ENCODE measurements around the gene SLC7A4. TPM values are rescaled to one million over a fixed set of nuclear protein-coding genes. Genes with fewer than 3 reads are reported as not detected.

SLC7A4 gene
- total and polyA plus RNA-seq, 2 donors = 0.42 to 1.2 TPM

DNA sequence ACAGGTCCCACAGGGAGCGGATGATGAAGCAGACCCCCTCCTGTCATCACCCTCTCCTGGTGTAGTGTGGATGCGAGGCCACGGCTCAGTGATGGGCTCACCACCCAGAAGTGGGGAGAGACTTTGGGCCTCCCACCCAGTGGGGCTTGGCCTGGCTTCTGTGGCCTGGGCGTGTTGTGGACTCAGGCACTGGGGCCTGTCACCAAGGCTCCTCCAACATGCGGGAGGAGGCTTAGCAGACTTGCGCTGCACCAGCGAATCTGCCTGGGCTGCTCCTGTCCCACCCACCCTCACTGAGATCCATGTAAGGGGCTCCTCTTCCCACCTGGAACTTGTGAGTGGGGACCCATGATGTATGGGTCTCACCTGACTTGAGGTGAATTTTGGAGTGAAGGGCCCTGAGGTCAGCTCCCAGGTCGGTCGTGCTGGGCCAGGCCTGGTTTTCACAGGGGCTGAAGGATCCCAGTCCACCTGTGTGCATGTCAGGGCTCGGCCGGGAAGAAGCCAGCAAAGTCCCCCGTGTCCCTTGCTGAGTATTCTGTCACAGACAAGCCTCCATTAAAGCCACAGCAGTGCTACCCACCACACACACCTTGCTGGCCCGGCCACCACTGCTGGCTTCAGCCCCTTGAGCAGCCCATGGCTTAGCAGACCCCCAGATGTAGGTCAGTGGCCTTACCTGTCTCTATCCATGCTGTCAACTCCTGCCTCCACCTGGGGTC lies 34.7 kb downstream of the SLC7A4 start:
- WGBS = 75% methylated on average over 13 of the region's 13 CpGs
- no peak for DNase-seq (ENCODE audit: extremely low spot score)
- Histone ChIP-seq H3K4me1 (ENCODE audit: insufficient read depth) (no peaks in the 10 kb centered on the region), H3K36me3 (ENCODE audit: insufficient read depth) (no peaks in the 10 kb centered on the region), H3K27ac (ENCODE audit: low read depth) (no peak overlapping the region), H3K4me3 (ENCODE audit: low read depth, low read length) (no peak overlapping the region)

DNA sequence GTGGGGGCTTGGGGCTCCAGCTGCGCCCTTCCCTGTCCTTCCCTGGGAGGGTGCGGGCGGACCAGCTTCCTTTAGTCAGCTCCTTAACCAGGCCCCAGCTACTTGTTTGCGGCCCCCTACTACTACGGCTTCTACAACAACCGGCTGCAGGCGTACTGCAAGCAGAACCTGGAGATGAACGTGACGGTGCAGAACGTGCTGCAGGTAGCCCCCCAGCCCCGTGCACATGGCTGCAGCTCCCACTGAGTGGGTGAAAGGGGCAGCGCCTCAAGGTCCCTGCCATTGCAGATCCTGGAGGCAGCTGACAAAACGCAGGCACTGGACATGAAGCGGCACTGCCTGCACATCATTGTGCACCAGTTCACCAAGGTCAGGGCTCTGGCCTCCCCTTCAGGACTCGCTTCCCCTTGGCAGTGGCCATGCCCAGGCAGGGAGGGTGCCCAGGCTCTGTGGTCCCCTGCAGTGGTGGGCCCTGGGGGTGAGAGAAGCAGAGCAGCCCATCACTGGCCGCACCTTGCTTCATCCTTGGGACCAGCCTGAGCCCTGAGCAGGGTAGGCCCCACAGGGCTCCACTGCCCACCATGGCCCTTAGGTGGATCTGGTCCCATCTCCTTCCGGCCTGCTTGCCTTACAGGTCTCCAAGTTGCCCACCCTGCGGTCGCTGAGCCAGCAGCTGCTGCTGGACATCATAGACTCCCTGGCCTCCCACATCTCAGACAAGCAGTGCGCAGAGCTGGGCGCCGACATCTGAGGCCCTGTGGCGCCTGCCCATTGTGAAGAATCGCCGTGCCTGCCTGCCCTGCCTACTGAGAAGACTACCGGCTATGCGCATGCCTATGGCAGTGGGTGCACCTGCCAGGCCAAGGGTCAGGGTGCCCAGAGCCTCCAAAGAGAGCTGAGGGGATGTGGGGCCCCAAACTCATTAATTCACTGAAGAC lies 35.5 kb downstream of the SLC7A4 start:
- WGBS = 89% methylated on average over 27 of the region's 27 CpGs
- no peak overlapping the region for H3K4me3 ChIP-seq (ENCODE audit: low read depth, low read length)

DNA sequence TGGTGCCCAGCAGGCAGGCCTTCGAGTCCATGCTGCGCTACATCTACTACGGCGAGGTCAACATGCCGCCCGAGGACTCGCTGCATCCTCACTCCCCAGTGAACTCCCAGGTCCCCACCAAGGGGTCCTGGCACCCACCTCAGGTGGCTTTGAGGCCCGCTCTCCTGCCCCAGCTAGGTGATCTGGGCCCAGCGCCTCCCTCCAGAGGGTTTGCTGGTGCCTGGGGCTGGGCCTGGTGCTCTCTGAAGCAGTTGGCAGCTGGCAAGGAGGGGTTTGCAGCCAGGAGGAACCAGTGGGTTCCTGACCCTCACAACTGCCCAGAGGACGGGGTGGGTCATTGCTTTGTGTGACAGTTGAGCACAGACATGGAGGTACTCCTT lies 36.3 kb downstream of the SLC7A4 start:
- DNase-seq (ENCODE audit: extremely low spot score) = no peak
- 95% methylated on average over 10 of the region's 10 CpGs for WGBS
- H3K4me1 ChIP-seq (ENCODE audit: insufficient read depth) = no peaks in the 10 kb centered on the region
- H3K27ac ChIP-seq (ENCODE audit: low read depth) = no peak overlapping the region
- no peaks in the 10 kb centered on the region for H3K36me3 ChIP-seq (ENCODE audit: insufficient read depth)
- no peak overlapping the region for H3K4me3 ChIP-seq (ENCODE audit: low read depth, low read length)

More for the DNA sequence above, 35.5 kb downstream of the SLC7A4 start:
- DNase-seq (ENCODE audit: extremely low spot score) = no peak
- no peaks in the 10 kb centered on the region for H3K4me1 ChIP-seq (ENCODE audit: insufficient read depth)
- H3K36me3 ChIP-seq (ENCODE audit: insufficient read depth) = no peaks in the 10 kb centered on the region
- no peak overlapping the region for H3K27ac ChIP-seq (ENCODE audit: low read depth)

DNA sequence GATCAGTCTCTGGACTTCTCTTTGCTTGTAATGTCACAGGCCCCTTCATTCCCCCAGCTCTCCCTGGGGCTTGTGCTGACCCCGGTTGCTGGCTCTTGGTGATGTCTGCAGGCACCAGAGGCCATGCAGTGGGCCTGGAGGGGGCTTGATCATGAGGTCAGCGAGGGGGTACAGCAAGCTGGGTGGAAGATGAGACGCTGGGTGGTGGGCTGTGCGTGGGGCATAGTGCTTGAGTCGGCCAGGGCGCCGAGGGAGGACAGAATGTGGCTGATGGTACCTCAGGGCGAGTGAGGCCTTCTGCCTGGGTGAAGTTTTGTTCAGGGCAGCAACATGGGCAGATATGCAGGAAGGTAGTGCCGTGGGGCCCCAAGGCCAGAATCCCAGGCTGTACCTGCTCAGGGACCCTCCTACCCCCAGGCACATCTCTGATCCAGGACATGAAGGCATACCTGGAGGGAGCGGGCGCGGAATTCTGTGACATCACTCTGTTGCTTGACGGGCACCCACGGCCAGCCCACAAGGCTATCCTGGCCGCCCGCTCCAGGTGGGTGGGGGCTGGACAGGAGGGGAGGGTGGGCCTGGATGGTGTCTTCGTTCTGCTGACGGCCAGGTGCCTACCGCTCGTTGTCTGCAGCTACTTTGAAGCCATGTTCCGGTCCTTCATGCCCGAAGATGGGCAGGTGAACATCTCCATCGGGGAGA lies 36.9 kb downstream of the SLC7A4 start:
- 90% methylated on average over 23 of the region's 23 CpGs for WGBS
- Histone ChIP-seq H3K4me3 (ENCODE audit: low read depth, low read length) (no peak overlapping the region), H3K27ac (ENCODE audit: low read depth) (no peak overlapping the region), H3K36me3 (ENCODE audit: insufficient read depth) (no peaks in the 10 kb centered on the region), H3K4me1 (ENCODE audit: insufficient read depth) (no peaks in the 10 kb centered on the region)
- DNase-seq (ENCODE audit: extremely low spot score) = no peak

DNA sequence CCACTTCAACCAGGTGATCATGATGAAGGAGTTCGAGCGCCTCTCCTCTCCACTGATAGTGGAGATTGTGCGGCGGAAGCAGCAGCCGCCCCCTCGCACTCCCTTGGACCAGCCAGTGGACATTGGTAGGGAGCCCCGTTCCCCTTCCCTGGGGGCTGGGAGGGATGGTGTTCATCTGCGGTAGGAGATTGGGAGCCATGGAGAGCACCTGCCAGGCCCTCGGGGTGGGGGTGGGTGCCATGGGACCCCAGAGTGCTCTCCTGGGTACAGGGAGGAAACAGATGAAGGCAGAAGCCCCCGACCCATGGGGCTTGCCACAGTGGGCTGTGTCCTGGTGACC lies 37.5 kb downstream of the SLC7A4 start:
- Histone ChIP-seq H3K4me1 (ENCODE audit: insufficient read depth) (no peaks in the 10 kb centered on the region), H3K27ac (ENCODE audit: low read depth) (no peak overlapping the region), H3K36me3 (ENCODE audit: insufficient read depth) (no peaks in the 10 kb centered on the region), H3K4me3 (ENCODE audit: low read depth, low read length) (no peak overlapping the region)
- DNase-seq (ENCODE audit: extremely low spot score) = no peak
- 93% methylated on average over 10 of the region's 10 CpGs for WGBS

DNA sequence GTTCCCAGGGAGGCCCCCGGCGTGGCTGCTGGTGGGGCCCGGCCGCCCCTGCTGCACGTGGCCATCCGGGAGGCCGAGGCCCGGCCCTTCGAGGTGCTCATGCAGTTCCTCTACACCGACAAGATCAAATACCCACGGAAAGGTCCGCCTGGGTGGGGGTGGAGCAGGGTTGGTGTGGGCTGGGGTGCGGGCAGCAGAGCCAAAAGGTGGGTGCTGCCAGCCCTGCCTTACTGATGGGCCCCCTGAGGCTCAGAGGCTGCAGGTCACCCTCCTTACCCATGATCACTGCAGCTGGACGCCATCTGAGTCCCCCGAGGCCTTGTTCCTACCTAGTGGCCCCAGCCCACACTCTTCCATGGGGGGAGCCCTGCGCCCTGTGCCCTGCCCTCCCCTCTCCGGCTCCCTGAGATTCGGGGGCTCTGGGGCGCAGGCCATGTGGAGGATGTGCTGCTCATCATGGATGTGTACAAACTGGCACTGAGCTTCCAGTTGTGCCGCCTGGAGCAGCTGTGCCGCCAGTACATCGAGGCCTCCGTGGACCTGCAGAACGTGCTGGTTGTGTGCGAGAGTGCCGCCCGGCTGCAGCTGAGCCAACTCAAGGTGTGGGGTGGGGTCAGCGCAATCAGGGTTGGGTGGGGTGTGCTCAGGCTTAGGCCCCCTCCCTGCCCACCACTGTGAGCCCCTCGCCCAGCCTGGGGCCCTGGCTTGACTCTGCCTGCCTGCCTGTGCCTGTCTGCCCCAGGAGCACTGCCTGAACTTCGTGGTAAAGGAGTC lies 38.0 kb downstream of the SLC7A4 start:
- Histone ChIP-seq H3K36me3 (ENCODE audit: insufficient read depth) (no peaks in the 10 kb centered on the region), H3K4me3 (ENCODE audit: low read depth, low read length) (no peak overlapping the region), H3K4me1 (ENCODE audit: insufficient read depth) (no peaks in the 10 kb centered on the region), H3K27ac (ENCODE audit: low read depth) (no peak overlapping the region)
- DNase-seq (ENCODE audit: extremely low spot score) = no peak
- 91% methylated on average over 30 of the region's 30 CpGs for WGBS

DNA sequence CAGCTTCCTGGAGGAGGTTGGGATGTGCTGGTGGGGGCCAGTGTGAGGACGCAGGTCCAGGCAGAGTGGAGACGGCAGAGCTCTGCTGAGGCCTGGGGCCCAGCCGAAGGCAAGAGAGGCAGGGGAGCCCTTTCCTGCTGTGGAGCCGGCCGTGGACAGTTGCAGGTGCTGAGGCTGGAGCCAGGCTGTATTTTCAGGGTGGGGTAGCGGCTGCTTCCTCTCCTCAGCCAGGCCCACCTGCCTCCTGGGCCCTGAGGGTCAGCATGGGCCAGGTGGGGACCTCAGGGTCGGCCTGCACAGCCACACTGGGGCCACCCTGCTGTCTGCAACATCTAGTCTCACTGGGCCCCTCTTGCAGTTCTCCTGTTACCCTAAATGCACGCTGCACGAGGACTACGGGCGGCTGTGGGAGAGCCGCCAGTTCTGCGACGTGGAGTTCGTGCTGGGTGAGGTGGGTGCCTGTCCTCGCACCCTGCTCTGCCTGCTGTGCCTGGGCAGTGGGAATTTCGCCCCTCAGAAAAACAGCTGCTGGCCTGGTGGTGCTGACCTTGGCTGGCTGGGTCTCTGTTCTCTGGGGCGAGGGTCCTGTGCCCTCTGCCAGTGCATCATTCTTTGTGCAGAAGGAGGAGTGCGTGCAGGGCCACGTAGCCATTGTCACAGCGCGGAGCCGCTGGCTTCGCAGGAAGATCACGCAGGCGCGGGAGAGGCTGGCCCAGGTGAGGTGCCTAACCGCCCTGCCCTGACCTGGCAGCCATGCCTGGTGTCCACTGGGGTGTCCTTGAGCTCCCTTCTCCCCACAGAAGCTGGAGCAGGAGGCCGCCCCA lies 38.8 kb downstream of the SLC7A4 start:
- WGBS = 95% methylated on average over 29 of the region's 29 CpGs
- DNase-seq (ENCODE audit: extremely low spot score) = no peak
- no peaks in the 10 kb centered on the region for H3K36me3 ChIP-seq (ENCODE audit: insufficient read depth)
- H3K4me3 ChIP-seq (ENCODE audit: low read depth, low read length) = no peak overlapping the region
- no peaks in the 10 kb centered on the region for H3K4me1 ChIP-seq (ENCODE audit: insufficient read depth)
- H3K27ac ChIP-seq (ENCODE audit: low read depth) = no peak overlapping the region

DNA sequence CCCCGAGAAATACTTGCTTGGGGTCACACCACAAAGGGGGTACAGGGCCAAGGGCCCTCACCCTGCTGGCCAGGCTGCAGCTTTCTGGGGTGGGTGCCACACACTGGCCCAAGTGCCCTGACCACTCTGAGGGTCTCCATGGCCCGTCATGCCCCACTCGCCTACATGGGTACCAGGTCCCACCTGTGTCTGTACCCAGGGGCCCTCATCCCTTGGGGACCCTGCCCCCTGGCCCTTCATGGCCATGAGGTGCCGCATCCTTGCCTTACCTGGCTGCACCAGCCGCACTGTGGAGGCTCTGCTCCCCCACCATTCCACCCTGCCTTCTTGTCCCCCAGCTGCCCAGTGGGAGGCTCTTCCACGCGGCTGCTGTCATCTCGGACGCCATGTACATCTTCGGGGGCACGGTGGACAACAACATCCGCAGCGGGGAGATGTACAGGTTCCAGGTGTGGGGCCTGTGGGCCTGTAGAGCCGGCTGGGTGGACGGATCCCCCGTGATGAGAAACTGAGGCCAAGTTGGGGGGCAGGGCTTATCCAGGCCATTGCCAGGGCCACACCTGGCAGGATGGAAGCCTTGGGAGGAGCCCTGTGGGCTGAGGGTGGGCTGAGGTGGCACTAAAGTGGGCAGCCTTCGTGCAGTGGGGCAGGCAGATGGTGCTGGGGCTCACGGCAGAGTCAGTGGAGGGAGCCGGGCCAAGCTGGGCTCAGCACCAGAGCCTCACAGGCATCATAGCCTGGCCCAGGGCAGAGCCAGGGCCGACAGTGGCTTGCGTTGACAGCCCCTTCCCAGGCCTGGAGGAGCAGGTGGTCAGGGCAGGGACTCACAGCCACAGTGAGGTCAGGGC lies 39.7 kb downstream of the SLC7A4 start:
- Histone ChIP-seq H3K36me3 (ENCODE audit: insufficient read depth) (no peaks in the 10 kb centered on the region), H3K4me3 (ENCODE audit: low read depth, low read length) (no peak overlapping the region), H3K4me1 (ENCODE audit: insufficient read depth) (no peaks in the 10 kb centered on the region), H3K27ac (ENCODE audit: low read depth) (no peak overlapping the region)
- no peak for DNase-seq (ENCODE audit: extremely low spot score)
- WGBS = 89% methylated on average over 21 of the region's 21 CpGs

DNA sequence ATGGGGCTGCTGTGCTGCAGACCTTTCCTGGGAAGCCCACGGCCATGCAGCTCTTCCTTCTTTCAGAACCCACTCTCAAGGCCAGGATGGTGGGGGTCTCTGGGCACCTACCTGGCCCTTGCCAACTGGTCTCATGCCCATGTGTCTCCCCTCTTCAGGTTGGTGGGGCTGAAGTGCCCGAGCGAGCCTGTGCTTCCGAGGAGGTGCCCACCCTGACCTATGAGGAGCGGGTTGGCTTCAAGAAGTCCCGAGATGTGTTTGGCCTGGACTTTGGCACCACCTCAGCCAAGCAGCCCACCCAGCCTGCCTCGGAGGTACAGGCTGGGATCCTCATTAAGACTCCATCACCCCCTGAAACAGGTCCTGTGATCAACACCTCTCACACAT lies 40.3 kb downstream of the SLC7A4 start:
- DNase-seq (ENCODE audit: extremely low spot score) = no peak
- WGBS = 89% methylated on average over 7 of the region's 7 CpGs
- H3K36me3 ChIP-seq (ENCODE audit: insufficient read depth) = no peaks in the 10 kb centered on the region
- H3K4me1 ChIP-seq (ENCODE audit: insufficient read depth) = no peaks in the 10 kb centered on the region
- H3K27ac ChIP-seq (ENCODE audit: low read depth) = no peak overlapping the region
- no peak overlapping the region for H3K4me3 ChIP-seq (ENCODE audit: low read depth, low read length)

DNA sequence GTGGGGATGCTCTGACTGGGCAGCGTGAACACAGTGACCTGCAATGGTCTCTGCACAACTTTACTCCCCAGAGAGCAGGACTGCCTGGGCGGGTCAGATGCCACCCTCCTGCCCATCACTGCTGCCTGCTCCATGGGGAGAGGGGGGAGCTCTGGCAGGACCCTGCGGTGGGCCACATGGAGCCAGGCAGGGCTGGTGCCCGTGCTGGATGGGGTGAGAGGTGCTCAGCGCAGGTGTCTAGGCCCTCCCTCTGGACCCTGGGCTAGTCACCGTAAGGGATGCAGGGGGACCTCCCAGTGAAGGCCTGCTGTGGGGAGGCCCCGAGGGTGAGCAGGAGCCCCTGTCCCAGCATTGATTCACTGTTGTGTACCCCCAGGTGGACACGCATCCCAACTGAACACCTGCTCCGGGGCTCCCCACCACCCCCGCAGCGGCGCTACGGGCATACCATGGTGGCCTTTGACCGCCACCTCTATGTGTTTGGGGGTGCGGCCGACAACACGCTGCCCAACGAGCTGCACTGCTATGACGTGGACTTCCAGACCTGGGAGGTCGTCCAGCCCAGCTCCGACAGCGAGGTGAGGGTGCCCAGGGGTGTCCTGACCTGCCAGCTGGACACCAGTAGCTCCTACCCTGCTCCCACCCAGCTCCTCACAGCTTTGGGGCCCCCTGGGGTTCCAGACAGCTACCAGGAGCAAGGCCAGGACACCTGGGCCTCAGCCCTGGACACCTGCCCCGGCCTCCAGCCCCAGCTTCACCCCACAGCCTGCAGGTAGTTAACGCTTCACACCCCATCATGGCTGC lies 40.9 kb downstream of the SLC7A4 start:
- Histone ChIP-seq H3K36me3 (ENCODE audit: insufficient read depth) (no peaks in the 10 kb centered on the region), H3K27ac (ENCODE audit: low read depth) (no peak overlapping the region)

More for the DNA sequence above, 40.9 kb downstream of the SLC7A4 start:
- Histone ChIP-seq H3K4me3 (ENCODE audit: low read depth, low read length) (no peak overlapping the region), H3K4me1 (ENCODE audit: insufficient read depth) (no peaks in the 10 kb centered on the region)
- WGBS = 93% methylated on average over 24 of the region's 24 CpGs
- no peak for DNase-seq (ENCODE audit: extremely low spot score)
